ENCODE data around the gene AURKAIP1.

- no peak for TF ChIP-seq TFCP2L1 (CRISPR knock-in tag; IDR thresholded peaks at IDR 0.05)
- no peak for TF ChIP-seq PHF8 (IDR thresholded peaks at IDR 0.05; ENCODE audit: borderline replicate concordance, low read depth)
- no peak for TF ChIP-seq POLR2A (IDR thresholded peaks at IDR 0.05; ENCODE audit: low read length)
- no peak for TF ChIP-seq BCL3 (IDR thresholded peaks at IDR 0.05)
- TF ChIP-seq ZFP36 (IDR thresholded peaks at IDR 0.05; ENCODE audit: borderline replicate concordance, partially characterized antibody) = no peak
- TF ChIP-seq CTCF (IDR thresholded peaks at IDR 0.05) = no peak
- no peak for TF ChIP-seq EP300 (IDR thresholded peaks at IDR 0.05)
- TF ChIP-seq, protein P1, sequence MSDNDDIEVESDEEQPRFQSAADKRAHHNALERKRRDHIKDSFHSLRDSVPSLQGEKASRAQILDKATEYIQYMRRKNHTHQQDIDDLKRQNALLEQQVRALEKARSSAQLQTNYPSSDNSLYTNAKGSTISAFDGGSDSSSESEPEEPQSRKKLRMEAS (IDR thresholded peaks at IDR 0.05) = no peak
- no peak for TF ChIP-seq EHMT2 (IDR thresholded peaks at IDR 0.05; ENCODE audit: low read depth)
- TF ChIP-seq, protein P2, sequence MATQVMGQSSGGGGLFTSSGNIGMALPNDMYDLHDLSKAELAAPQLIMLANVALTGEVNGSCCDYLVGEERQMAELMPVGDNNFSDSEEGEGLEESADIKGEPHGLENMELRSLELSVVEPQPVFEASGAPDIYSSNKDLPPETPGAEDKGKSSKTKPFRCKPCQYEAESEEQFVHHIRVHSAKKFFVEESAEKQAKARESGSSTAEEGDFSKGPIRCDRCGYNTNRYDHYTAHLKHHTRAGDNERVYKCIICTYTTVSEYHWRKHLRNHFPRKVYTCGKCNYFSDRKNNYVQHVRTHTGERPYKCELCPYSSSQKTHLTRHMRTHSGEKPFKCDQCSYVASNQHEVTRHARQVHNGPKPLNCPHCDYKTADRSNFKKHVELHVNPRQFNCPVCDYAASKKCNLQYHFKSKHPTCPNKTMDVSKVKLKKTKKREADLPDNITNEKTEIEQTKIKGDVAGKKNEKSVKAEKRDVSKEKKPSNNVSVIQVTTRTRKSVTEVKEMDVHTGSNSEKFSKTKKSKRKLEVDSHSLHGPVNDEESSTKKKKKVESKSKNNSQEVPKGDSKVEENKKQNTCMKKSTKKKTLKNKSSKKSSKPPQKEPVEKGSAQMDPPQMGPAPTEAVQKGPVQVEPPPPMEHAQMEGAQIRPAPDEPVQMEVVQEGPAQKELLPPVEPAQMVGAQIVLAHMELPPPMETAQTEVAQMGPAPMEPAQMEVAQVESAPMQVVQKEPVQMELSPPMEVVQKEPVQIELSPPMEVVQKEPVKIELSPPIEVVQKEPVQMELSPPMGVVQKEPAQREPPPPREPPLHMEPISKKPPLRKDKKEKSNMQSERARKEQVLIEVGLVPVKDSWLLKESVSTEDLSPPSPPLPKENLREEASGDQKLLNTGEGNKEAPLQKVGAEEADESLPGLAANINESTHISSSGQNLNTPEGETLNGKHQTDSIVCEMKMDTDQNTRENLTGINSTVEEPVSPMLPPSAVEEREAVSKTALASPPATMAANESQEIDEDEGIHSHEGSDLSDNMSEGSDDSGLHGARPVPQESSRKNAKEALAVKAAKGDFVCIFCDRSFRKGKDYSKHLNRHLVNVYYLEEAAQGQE (IDR thresholded peaks at IDR 0.05) = no peak
- TF ChIP-seq NR3C1 (IDR thresholded peaks at IDR 0.05) = no peak
Observed at GRCh38 chr1:1406101-1406820, 31.3 kb upstream of the AURKAIP1 start.
